Erythroblast (primary cell): ENCODE data around the gene PLA2G12B.

Experiments used
- GATA1 ChIP-seq: IDR thresholded peaks from 2 replicates; pipeline ENCODE4 v1.6.1; 2011; ENCODE audit warnings: low read depth, mild to moderate bottlenecking, control low read depth, low read length, moderate library complexity
- POLR2A ChIP-seq: IDR thresholded peaks from 2 replicates; pipeline ENCODE4 v1.6.1; 2011; ENCODE audit warnings: mild to moderate bottlenecking, low read length

- no peak for TF ChIP-seq POLR2A
- TF ChIP-seq GATA1: no peak
Observed at GRCh38 chr10:72997099-72997498, 42.5 kb upstream of the PLA2G12B start.
